Measurements from ENCODE around the gene CHRNA9. TPM values are rescaled to one million over a fixed set of nuclear protein-coding genes. Genes with fewer than 3 reads are reported as not detected.

The CHRNA9 gene
- total and polyA plus RNA-seq, 2 experiments from 2014 or later: 0.58 to 5.7 TPM

DNA sequence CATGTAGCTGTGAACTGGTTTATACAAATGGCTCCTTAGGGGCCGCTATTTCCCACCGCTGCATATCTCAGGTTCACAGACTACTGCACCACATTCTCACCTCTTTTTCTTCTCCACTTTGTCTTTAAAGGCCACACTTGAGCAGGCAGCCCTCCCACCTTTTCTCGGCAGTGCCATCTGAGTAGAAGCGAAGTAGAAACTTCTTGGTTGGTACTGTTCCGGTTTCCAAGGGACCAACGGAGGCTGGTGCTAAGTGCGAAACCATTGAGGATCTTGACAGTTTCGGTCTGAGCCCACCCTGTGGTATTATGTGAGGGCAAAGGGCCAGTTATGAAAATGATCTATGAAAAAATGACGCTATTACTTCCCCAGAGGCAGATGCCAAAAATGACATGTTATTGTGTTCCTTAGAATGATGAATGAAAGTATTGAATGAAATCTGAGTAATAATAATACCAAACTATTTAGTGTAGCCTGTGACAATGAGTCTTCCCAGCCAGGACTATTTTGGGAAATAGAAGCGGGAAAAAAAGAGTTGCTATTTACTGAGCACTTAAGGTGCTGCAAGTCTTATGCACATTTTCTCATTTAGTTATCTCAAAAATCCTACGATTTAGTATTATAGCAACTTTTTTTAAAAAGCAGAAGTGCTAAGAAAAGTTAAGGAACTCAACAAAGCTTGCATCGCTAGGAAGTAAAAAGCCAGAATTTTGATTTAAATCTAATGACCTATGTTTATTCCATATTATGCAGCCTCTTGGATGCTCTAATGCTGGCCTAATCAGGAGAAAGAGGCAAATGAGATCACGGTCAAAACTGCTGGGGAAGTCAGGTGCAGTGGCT lies 29.6 kb upstream of the CHRNA9 start:
- Histone ChIP-seq H3K4me2 (0 out of 2 replicates have a peak overlapping the region, but pooled peaks have one; percentile 23), H2AFZ (peak overlapping the region; percentile 25; the same call in 1 of the 2 replicates), H3K79me2 (replicated peaks; ENCODE audit: insufficient read depth) (no peaks in the 10 kb centered on the region), H3K9me2 (ENCODE audit: insufficient read depth) (peaks cover 4% of the 10 kb centered on the region; the same call in 1 of the 2 replicates), H3F3A (replicated peaks; ENCODE audit: low read depth) (peaks cover 3% of the 10 kb centered on the region; the same call in 1 of the 2 replicates), H3K4me1 (ENCODE audit: insufficient read depth) (peaks cover 27% of the 10 kb centered on the region), H3K36me3 (ENCODE audit: insufficient read depth) (no peaks in the 10 kb centered on the region), H3K27me3 (ENCODE audit: insufficient read depth) (no peaks in the 10 kb centered on the region), H3K4me3 (no peak overlapping the region), H3K27ac (ENCODE audit: low read depth) (no peak overlapping the region), H4K20me1 (replicated peaks; ENCODE audit: insufficient read depth) (no peaks in the 10 kb centered on the region)
- TF ChIP-seq, protein P1, sequence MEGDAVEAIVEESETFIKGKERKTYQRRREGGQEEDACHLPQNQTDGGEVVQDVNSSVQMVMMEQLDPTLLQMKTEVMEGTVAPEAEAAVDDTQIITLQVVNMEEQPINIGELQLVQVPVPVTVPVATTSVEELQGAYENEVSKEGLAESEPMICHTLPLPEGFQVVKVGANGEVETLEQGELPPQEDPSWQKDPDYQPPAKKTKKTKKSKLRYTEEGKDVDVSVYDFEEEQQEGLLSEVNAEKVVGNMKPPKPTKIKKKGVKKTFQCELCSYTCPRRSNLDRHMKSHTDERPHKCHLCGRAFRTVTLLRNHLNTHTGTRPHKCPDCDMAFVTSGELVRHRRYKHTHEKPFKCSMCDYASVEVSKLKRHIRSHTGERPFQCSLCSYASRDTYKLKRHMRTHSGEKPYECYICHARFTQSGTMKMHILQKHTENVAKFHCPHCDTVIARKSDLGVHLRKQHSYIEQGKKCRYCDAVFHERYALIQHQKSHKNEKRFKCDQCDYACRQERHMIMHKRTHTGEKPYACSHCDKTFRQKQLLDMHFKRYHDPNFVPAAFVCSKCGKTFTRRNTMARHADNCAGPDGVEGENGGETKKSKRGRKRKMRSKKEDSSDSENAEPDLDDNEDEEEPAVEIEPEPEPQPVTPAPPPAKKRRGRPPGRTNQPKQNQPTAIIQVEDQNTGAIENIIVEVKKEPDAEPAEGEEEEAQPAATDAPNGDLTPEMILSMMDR (conservative IDR thresholded peaks at IDR 0.05; ENCODE audit: low read depth in 2 of 2): no peak; a peak in 1 of 4 replicates
- no peak for TF ChIP-seq CREB1 (CRISPR knock-in tag; IDR thresholded peaks at IDR 0.05; ENCODE audit: low read depth)
- DNase-seq (ENCODE audit: low spot score) (no peak), ATAC-seq (no peak)
- Mint-ChIP-seq H3K27me3 (ENCODE audit: insufficient read depth, low read depth, poor library complexity) (peaks cover 15% of the 10 kb centered on the region), H3K36me3 (ENCODE audit: low read depth) (peaks cover 13% of the 10 kb centered on the region), H3K4me1 (peaks cover 33% of the 10 kb centered on the region), H3K27ac (no peak overlapping the region), H3K4me3 (no peak overlapping the region), H3K9me3 (peaks cover 12% of the 10 kb centered on the region)

DNA sequence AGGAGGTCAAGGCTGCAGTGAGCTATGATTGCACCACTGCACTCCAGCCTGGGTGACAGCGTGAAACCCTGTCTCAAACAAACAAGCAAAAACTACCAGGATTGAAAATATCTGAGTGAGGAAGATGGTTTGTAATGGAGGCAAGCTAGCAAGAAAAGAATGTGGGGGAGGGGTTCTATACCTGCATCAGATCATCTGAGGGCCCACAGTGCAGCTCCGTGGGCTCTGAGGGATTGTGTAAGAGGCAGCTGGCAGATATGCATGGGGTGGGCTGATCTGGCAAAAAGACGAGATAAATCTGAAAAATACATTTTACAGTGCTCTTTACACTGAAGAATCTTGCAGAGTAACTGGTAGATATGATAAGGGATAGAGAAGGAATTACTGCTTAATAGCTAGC lies 28.9 kb upstream of the CHRNA9 start:
- no peaks in the 10 kb centered on the region for H3K36me3 ChIP-seq (ENCODE audit: insufficient read depth)
- peaks cover 4% of the 10 kb centered on the region; the same call in 1 of the 2 replicates for H3K9me2 ChIP-seq (ENCODE audit: insufficient read depth)
- no peaks in the 10 kb centered on the region for H3K27me3 ChIP-seq (ENCODE audit: insufficient read depth)
- 0 out of 2 replicates have a peak overlapping the region, but pooled peaks have one; percentile 23 for H3K4me2 ChIP-seq
- DNase-seq (ENCODE audit: low spot score) (no peak), ATAC-seq (no peak)
- H3K9me3 Mint-ChIP-seq: peaks cover 12% of the 10 kb centered on the region
- peaks cover 3% of the 10 kb centered on the region; the same call in 1 of the 2 replicates for H3F3A ChIP-seq (replicated peaks; ENCODE audit: low read depth)
- H3K4me3 ChIP-seq: no peak overlapping the region
- H3K27ac ChIP-seq (ENCODE audit: low read depth): no peak overlapping the region
- H3K36me3 Mint-ChIP-seq (ENCODE audit: low read depth): peaks cover 13% of the 10 kb centered on the region
- H4K20me1 ChIP-seq (replicated peaks; ENCODE audit: insufficient read depth): no peaks in the 10 kb centered on the region
- H3K27me3 Mint-ChIP-seq (ENCODE audit: insufficient read depth, low read depth, poor library complexity): peaks cover 15% of the 10 kb centered on the region
- no peak overlapping the region for H3K27ac Mint-ChIP-seq
- no peak overlapping the region for H3K4me3 Mint-ChIP-seq
- H3K4me1 ChIP-seq (ENCODE audit: insufficient read depth): peaks cover 30% of the 10 kb centered on the region
- peak overlapping the region; percentile 25; the same call in 1 of the 2 replicates for H2AFZ ChIP-seq
- peaks cover 37% of the 10 kb centered on the region for H3K4me1 Mint-ChIP-seq
- H3K79me2 ChIP-seq (replicated peaks; ENCODE audit: insufficient read depth): no peaks in the 10 kb centered on the region
- TF ChIP-seq ZNF114 (CRISPR knock-in tag; IDR thresholded peaks at IDR 0.05) (no peak), CREB1 (CRISPR knock-in tag; IDR thresholded peaks at IDR 0.05; ENCODE audit: low read depth) (no peak), EZH2phosphoT487 (IDR thresholded peaks at IDR 0.05; ENCODE audit: unreplicated experiment) (no peak), JUNB (IDR thresholded peaks at IDR 0.05; ENCODE audit: unreplicated experiment) (no peak), ZNF331 (CRISPR knock-in tag; IDR thresholded peaks at IDR 0.05; ENCODE audit: low read depth) (no peak)
- TF ChIP-seq, protein P2, sequence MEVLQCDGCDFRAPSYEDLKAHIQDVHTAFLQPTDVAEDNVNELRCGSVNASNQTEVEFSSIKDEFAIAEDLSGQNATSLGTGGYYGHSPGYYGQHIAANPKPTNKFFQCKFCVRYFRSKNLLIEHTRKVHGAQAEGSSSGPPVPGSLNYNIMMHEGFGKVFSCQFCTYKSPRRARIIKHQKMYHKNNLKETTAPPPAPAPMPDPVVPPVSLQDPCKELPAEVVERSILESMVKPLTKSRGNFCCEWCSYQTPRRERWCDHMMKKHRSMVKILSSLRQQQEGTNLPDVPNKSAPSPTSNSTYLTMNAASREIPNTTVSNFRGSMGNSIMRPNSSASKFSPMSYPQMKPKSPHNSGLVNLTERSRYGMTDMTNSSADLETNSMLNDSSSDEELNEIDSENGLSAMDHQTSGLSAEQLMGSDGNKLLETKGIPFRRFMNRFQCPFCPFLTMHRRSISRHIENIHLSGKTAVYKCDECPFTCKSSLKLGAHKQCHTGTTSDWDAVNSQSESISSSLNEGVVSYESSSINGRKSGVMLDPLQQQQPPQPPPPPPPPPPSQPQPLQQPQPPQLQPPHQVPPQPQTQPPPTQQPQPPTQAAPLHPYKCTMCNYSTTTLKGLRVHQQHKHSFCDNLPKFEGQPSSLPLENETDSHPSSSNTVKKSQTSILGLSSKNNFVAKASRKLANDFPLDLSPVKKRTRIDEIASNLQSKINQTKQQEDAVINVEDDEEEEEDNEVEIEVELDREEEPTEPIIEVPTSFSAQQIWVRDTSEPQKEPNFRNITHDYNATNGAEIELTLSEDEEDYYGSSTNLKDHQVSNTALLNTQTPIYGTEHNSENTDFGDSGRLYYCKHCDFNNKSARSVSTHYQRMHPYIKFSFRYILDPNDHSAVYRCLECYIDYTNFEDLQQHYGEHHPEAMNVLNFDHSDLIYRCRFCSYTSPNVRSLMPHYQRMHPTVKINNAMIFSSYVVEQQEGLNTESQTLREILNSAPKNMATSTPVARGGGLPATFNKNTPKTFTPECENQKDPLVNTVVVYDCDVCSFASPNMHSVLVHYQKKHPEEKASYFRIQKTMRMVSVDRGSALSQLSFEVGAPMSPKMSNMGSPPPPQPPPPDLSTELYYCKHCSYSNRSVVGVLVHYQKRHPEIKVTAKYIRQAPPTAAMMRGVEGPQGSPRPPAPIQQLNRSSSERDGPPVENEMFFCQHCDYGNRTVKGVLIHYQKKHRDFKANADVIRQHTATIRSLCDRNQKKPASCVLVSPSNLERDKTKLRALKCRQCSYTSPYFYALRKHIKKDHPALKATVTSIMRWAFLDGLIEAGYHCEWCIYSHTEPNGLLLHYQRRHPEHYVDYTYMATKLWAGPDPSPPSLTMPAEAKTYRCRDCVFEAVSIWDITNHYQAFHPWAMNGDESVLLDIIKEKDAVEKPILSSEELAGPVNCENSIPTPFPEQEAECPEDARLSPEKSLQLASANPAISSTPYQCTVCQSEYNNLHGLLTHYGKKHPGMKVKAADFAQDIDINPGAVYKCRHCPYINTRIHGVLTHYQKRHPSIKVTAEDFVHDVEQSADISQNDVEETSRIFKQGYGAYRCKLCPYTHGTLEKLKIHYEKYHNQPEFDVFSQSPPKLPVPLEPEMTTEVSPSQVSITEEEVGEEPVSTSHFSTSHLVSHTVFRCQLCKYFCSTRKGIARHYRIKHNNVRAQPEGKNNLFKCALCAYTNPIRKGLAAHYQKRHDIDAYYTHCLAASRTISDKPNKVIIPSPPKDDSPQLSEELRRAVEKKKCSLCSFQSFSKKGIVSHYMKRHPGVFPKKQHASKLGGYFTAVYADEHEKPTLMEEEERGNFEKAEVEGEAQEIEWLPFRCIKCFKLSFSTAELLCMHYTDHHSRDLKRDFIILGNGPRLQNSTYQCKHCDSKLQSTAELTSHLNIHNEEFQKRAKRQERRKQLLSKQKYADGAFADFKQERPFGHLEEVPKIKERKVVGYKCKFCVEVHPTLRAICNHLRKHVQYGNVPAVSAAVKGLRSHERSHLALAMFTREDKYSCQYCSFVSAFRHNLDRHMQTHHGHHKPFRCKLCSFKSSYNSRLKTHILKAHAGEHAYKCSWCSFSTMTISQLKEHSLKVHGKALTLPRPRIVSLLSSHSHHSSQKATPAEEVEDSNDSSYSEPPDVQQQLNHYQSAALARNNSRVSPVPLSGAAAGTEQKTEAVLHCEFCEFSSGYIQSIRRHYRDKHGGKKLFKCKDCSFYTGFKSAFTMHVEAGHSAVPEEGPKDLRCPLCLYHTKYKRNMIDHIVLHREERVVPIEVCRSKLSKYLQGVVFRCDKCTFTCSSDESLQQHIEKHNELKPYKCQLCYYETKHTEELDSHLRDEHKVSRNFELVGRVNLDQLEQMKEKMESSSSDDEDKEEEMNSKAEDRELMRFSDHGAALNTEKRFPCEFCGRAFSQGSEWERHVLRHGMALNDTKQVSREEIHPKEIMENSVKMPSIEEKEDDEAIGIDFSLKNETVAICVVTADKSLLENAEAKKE (CRISPR knock-in tag; IDR thresholded peaks at IDR 0.05): no peak
- TF ChIP-seq, protein P1 (conservative IDR thresholded peaks at IDR 0.05; ENCODE audit: low read depth in 2 of 2): no peak
- TF ChIP-seq, protein P3, sequence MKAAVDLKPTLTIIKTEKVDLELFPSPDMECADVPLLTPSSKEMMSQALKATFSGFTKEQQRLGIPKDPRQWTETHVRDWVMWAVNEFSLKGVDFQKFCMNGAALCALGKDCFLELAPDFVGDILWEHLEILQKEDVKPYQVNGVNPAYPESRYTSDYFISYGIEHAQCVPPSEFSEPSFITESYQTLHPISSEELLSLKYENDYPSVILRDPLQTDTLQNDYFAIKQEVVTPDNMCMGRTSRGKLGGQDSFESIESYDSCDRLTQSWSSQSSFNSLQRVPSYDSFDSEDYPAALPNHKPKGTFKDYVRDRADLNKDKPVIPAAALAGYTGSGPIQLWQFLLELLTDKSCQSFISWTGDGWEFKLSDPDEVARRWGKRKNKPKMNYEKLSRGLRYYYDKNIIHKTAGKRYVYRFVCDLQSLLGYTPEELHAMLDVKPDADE (IDR thresholded peaks at IDR 0.05): no peak
